NCI-H1105 (cell line): ENCODE measurements around the gene SLC23A3.

Experiments used
- DNase-seq: peaks from one replicate; lab custom pipeline; 2025; lab: John Stamatoyannopoulos, UW

SLC23A3 gene

GRCh38 chr2:219175928-219176817 is 6.3 kb upstream of the SLC23A3 start:
- DNase-seq = peak; percentile 32

- no peak for DNase-seq
Measured at GRCh38 chr2:219175486-219175885, 5.7 kb upstream of the SLC23A3 start.

GRCh38 chr2:219174801-219175200 is 5.0 kb upstream of the SLC23A3 start:
- DNase-seq = no peak

- DNase-seq = no peak
Measured at GRCh38 chr2:219174146-219174545, 4.3 kb upstream of the SLC23A3 start.

- no peak for DNase-seq
Measured at GRCh38 chr2:219173176-219173575, 3.3 kb upstream of the SLC23A3 start.

GRCh38 chr2:219172231-219173154 is 2.7 kb upstream of the SLC23A3 start:
- no peak for DNase-seq

GRCh38 chr2:219171231-219171651 is 1.4 kb upstream of the SLC23A3 start:
- DNase-seq = peak; percentile 6

- no peak for DNase-seq
Measured at GRCh38 chr2:219168932-219169331, 897 bp downstream of the SLC23A3 start.

- no peak for DNase-seq
Measured at GRCh38 chr2:219168526-219168925, 1.3 kb downstream of the SLC23A3 start.

GRCh38 chr2:219167997-219168396 is 1.8 kb downstream of the SLC23A3 start:
- no peak for DNase-seq

- DNase-seq = no peak
Measured at GRCh38 chr2:219165058-219165911, 4.5 kb downstream of the SLC23A3 start.

- no peak for DNase-seq
Measured at GRCh38 chr2:219163156-219163555, 6.7 kb downstream of the SLC23A3 start.

GRCh38 chr2:219161097-219161496 is 8.7 kb downstream of the SLC23A3 start:
- no peak for DNase-seq

- peak; percentile 83 for DNase-seq
Measured at GRCh38 chr2:219160186-219161017, 9.4 kb downstream of the SLC23A3 start, which contains the start of gene NHEJ1. TSS of gene NHEJ1 (minus strand) at chr2:219160815. CDS start at chr2:219158362, 2,453 bp downstream.

GRCh38 chr2:219159771-219160185 is 10.1 kb downstream of the SLC23A3 start:
- no peak for DNase-seq

GRCh38 chr2:219158586-219158985 is 11.2 kb downstream of the SLC23A3 start:
- no peak for DNase-seq

GRCh38 chr2:219158025-219158424 is 11.8 kb downstream of the SLC23A3 start:
- DNase-seq = no peak

GRCh38 chr2:219157396-219157795 is 12.4 kb downstream of the SLC23A3 start:
- DNase-seq = no peak

GRCh38 chr2:219155054-219155644 is 14.7 kb downstream of the SLC23A3 start:
- peak; percentile 71 for DNase-seq

- DNase-seq = peak; percentile 2
Measured at GRCh38 chr2:219149667-219150066, 20.2 kb downstream of the SLC23A3 start.
